Fibroblast of lung (primary cell): ENCODE data around the gene WBP11.

Experiments used
- CTCF ChIP-seq, 2 donors: IDR thresholded peaks in 1 of 2; conservative IDR thresholded peaks in 1 of 2; 1 replicate in 1 of 2; 2 replicates in 1 of 2; pipeline ENCODE4 v1.5.1; 2011 to 2012; ENCODE audit warnings: low read length in 2 of 2, control low read depth in 1 of 2, inconsistent platforms in 1 of 2, low read depth in 1 of 2, mild to moderate bottlenecking in 1 of 2
- EZH2 ChIP-seq: IDR thresholded peaks from 2 replicates; pipeline ENCODE4 v1.5.1; 2012; ENCODE audit warnings: low read length, control low read depth, mild to moderate bottlenecking; ENCODE audit errors: missing control alignments

- no peak for TF ChIP-seq EZH2
- TF ChIP-seq CTCF (conservative IDR thresholded peaks at IDR 0.05 in 1 of 2, IDR thresholded peaks at IDR 0.05 in 1 of 2; ENCODE audit: low read depth in 1 of 2, low read length in 2 of 2), result no peak
These were observed 23.2 kb upstream of the WBP11 start for GRCh38 chr12:14826491-14826890.
